Brain pericyte (primary cell): ENCODE results near the gene ST3GAL5.
A peak's percentile ranks its signal among the peaks of the same experiment; 100 is the strongest.
"Not testable (repeated sequence)": the region's sequence is repeated elsewhere in the genome, so short reads cannot be mapped to it uniquely, and the experiment has no call there.

ENCODE experiments used
- DNase-seq: peaks from one replicate; pipeline ENCODE4 v3.0.0-alpha.2; 2012; ENCODE audit warnings: low read depth, low spot score

The ST3GAL5 gene

GRCh38 chr2:85834466-85834865, 54.3 kb downstream of the ST3GAL5 start:
- DNase-seq: no peak

- DNase-seq: no peak
These were observed 57.1 kb downstream of the ST3GAL5 start for GRCh38 chr2:85831735-85832134.

- DNase-seq: no peak
These were observed 58.1 kb downstream of the ST3GAL5 start for GRCh38 chr2:85830645-85831044.

GRCh38 chr2:85829394-85829793, 59.4 kb downstream of the ST3GAL5 start:
- not testable (repeated sequence) for DNase-seq

GRCh38 chr2:85828725-85829124, 60.1 kb downstream of the ST3GAL5 start:
- DNase-seq: no peak

GRCh38 chr2:85827879-85828569, 60.8 kb downstream of the ST3GAL5 start:
- no peak for DNase-seq

- DNase-seq: no peak
These were observed 61.6 kb downstream of the ST3GAL5 start for GRCh38 chr2:85826990-85827878.

- no peak for DNase-seq
These were observed 64.8 kb downstream of the ST3GAL5 start for GRCh38 chr2:85823951-85824350.

- DNase-seq: no peak
These were observed 66.0 kb downstream of the ST3GAL5 start for GRCh38 chr2:85822766-85823165.

- DNase-seq: no peak
These were observed 68.8 kb downstream of the ST3GAL5 start for GRCh38 chr2:85819811-85820510.

GRCh38 chr2:85814802-85815550, 73.8 kb downstream of the ST3GAL5 start:
- DNase-seq: no peak

- peak; percentile 50 for DNase-seq
These were observed 74.6 kb downstream of the ST3GAL5 start for GRCh38 chr2:85813982-85814801.

GRCh38 chr2:85813211-85813981, 75.4 kb downstream of the ST3GAL5 start:
- DNase-seq: no peak

GRCh38 chr2:85812094-85812735, 76.6 kb downstream of the ST3GAL5 start:
- DNase-seq: no peak

GRCh38 chr2:85811180-85812093, 77.4 kb downstream of the ST3GAL5 start:
- DNase-seq: no peak

- DNase-seq: no peak
These were observed 78.2 kb downstream of the ST3GAL5 start for GRCh38 chr2:85810371-85811179.

- DNase-seq: no peak
These were observed 81.0 kb downstream of the ST3GAL5 start for GRCh38 chr2:85807756-85808155.
